Parathyroid adenoma (tissue), 2 donors: ENCODE results near the gene RAB1A.

Experiments used
- H2AFZ ChIP-seq: fragments of 300-600 bp; sonication (generic); one replicate; pipeline ENCODE4 v1.7.0; 2017; ENCODE audit warnings: antibody characterized with exemption, mild to moderate bottlenecking
- H3K27ac ChIP-seq: fragments of 300-600 bp; sonication (generic); one replicate; pipeline ENCODE4 v1.7.0; 2017
- H3K27me3 ChIP-seq: fragments of 300-600 bp; sonication (generic); one replicate; pipeline ENCODE4 v1.7.0; 2017; ENCODE audit warnings: low read length; ENCODE audit not compliant: control insufficient read depth, insufficient read depth
- H3K36me3 ChIP-seq: fragments of 300-600 bp; sonication (generic); one replicate; pipeline ENCODE4 v1.7.0; 2017; ENCODE audit warnings: low read length; ENCODE audit not compliant: control insufficient read depth, insufficient read depth
- H3K4me1 ChIP-seq: fragments of 300-600 bp; sonication (generic); one replicate; pipeline ENCODE4 v1.7.0; 2017; ENCODE audit warnings: control low read depth
- H3K4me2 ChIP-seq: fragments of 300-600 bp; sonication (generic); one replicate; pipeline ENCODE4 v1.7.0; 2017; ENCODE audit warnings: low read length
- H3K4me3 ChIP-seq: fragments of 300-600 bp; sonication (generic); one replicate; pipeline ENCODE4 v1.7.0; 2017; ENCODE audit warnings: low read depth, low read length
- H3K79me2 ChIP-seq: fragments of 300-600 bp; sonication (generic); one replicate; pipeline ENCODE4 v1.7.0; 2017; ENCODE audit warnings: control low read depth
- H3K9ac ChIP-seq: fragments of 300-600 bp; sonication (generic); one replicate; pipeline ENCODE4 v1.7.0; 2017; ENCODE audit warnings: mild to moderate bottlenecking
- H3K9me3 ChIP-seq: fragments of 300-600 bp; sonication (generic); one replicate; pipeline ENCODE4 v1.7.0; 2017; ENCODE audit warnings: low read length; ENCODE audit not compliant: control insufficient read depth
- TF ChIP-seq, protein P1 (sequence below): fragments of 300-600 bp; sonication (generic); IDR thresholded peaks from one replicate; pipeline ENCODE4 v1.7.0; 2017; ENCODE audit warnings: antibody characterized with exemption, mild to moderate bottlenecking
- donor health status: primary hyperparathyroidism.

Gene RAB1A

DNA sequence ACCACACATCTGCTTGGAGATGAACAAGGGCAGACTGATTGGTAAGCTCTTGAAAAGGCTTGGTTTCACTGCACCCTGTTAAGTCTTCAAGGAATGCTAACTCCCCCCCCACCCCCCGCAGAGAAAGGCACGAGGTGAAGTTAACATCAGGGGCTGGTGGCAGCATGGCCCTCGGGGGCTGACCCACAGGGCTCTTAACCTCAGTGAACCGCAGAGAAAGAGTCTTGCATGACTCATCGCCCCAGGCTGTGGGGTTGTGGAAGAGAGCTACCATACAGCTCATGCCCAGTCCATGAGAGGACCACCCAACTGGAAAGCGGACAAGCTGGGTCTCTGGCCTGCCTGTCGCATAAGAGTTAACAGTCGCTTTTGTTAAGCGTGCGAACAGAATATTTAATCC lies 84.3 kb downstream of the RAB1A start:
- TF ChIP-seq, protein P1, sequence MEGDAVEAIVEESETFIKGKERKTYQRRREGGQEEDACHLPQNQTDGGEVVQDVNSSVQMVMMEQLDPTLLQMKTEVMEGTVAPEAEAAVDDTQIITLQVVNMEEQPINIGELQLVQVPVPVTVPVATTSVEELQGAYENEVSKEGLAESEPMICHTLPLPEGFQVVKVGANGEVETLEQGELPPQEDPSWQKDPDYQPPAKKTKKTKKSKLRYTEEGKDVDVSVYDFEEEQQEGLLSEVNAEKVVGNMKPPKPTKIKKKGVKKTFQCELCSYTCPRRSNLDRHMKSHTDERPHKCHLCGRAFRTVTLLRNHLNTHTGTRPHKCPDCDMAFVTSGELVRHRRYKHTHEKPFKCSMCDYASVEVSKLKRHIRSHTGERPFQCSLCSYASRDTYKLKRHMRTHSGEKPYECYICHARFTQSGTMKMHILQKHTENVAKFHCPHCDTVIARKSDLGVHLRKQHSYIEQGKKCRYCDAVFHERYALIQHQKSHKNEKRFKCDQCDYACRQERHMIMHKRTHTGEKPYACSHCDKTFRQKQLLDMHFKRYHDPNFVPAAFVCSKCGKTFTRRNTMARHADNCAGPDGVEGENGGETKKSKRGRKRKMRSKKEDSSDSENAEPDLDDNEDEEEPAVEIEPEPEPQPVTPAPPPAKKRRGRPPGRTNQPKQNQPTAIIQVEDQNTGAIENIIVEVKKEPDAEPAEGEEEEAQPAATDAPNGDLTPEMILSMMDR: no peak
- H3K9me3 ChIP-seq: no peaks in the 10 kb centered on the region

DNA sequence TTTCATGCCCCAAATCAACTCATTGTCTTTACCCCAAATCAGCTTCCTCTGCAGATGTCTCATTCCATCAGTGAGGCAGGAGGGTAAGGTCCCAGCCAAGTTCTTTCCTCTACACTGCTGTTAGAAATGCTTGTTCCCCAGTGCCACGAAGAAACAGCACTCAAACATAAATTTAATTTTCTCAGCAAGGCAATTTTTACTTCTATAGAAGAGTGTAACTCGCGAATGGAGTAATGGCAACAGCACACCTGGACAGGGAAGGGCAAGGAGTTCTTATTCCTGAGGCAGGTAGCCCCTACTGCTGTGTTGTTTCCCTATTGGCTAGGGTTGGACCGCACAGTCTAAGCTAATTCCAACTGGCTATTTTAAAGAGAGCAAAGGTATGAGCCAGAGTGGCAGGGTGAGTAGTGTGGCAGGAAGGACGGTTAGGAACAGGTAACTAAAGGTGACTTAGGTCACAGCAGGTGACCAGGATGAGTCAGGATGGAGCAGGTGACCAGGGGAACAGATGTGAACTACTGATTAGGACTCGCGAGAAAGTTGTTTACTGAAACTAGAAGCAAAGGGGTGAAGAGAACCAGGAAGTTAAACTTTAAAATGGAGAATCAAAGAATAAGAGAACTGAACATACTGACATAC lies 85.7 kb downstream of the RAB1A start:
- no peak overlapping the region for H3K4me3 ChIP-seq
- H3K9ac ChIP-seq: no peak overlapping the region
- no peaks in the 10 kb centered on the region for H3K27me3 ChIP-seq
- H3K4me1 ChIP-seq: no peaks in the 10 kb centered on the region
- no peak overlapping the region for H2AFZ ChIP-seq
- no peaks in the 10 kb centered on the region for H3K36me3 ChIP-seq
- TF ChIP-seq, protein P1: no peak
- H3K4me2 ChIP-seq: no peak overlapping the region
- H3K27ac ChIP-seq: no peak overlapping the region
- H3K79me2 ChIP-seq: no peaks in the 10 kb centered on the region
- H3K9me3 ChIP-seq: no peaks in the 10 kb centered on the region

More for the DNA sequence above, 84.3 kb downstream of the RAB1A start:
- H3K27me3 ChIP-seq: no peaks in the 10 kb centered on the region
- no peak overlapping the region for H2AFZ ChIP-seq
- no peaks in the 10 kb centered on the region for H3K79me2 ChIP-seq
- H3K9ac ChIP-seq: no peak overlapping the region
- no peak overlapping the region for H3K4me2 ChIP-seq
- no peaks in the 10 kb centered on the region for H3K36me3 ChIP-seq
- H3K4me1 ChIP-seq: no peaks in the 10 kb centered on the region
- no peak overlapping the region for H3K4me3 ChIP-seq
- no peak overlapping the region for H3K27ac ChIP-seq

DNA sequence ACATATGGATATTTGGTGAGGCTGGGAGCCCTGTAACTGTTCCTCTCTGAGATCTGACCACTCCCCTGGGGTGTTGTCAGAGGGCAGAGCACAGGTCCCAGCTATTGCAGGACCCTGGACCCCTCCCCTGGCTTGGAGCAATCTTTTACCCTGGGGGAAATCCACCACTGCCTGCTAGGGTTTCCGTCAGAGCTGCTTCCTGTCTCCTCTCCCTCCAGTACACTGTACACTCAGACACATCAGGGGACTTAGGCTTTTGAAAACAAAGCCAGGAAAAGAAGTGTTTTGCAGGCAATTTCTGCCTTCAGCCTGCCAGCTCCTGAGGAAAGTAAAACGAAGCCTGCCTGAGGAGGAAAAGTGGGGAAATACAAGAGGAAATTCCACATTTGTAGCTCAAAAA lies 86.9 kb downstream of the RAB1A start:
- no peak overlapping the region for H3K27ac ChIP-seq
- H2AFZ ChIP-seq: no peak overlapping the region
- no peak overlapping the region for H3K4me2 ChIP-seq
- no peaks in the 10 kb centered on the region for H3K79me2 ChIP-seq
- H3K9ac ChIP-seq: no peak overlapping the region
- no peaks in the 10 kb centered on the region for H3K36me3 ChIP-seq
- H3K9me3 ChIP-seq: no peaks in the 10 kb centered on the region
- no peak overlapping the region for H3K4me3 ChIP-seq
- H3K4me1 ChIP-seq: no peaks in the 10 kb centered on the region
- no peaks in the 10 kb centered on the region for H3K27me3 ChIP-seq
- TF ChIP-seq, protein P1: no peak

DNA sequence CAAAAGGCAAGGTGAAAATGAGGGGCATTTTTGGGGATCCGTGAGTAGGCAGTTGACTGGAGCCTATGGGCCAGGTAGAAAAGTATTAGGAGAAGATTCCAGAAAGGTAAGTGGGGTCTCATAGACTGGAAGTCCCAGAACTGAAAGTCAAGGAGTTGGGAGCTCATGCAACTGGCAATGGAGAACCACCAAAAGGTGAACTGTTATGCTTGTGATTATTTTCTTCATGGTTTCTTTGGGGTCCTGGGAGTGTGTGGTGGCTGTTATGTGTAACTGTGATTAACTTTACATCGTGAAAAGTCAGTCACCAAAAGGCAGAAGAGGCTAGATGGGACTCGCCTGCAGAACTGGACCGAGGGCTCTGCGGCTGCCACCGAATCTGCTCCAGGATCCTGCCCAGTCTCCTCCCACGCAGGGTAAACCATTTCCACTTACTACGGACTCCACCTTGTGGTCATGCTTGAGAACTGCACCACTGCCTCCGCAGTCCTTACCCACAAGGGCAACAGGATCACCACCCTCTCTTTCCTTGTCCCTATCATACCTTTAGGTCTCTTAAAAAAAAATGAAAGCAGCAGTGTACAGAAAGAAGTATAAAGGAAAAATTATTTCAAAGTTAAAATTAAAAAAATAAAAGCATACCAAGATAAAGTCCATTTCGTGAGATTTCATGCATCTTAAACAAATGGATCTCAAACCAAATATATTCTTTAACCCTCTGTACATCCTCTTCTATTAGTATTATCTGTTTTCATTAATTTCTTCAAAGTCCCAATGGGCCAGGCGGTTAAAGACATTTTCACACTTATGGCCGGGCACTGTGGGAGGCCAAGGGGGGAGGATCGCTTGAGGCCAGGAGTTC lies 89.3 kb downstream of the RAB1A start:
- Histone ChIP-seq H3K9ac (no peak overlapping the region), H3K27me3 (no peaks in the 10 kb centered on the region), H3K4me3 (peak overlapping the region; percentile 23)

More for the DNA sequence above, 89.3 kb downstream of the RAB1A start:
- Histone ChIP-seq H3K36me3 (no peaks in the 10 kb centered on the region), H3K4me2 (peak overlapping the region; percentile 39), H3K4me1 (no peaks in the 10 kb centered on the region), H2AFZ (peak overlapping the region; percentile 43), H3K27ac (no peak overlapping the region), H3K79me2 (no peaks in the 10 kb centered on the region), H3K9me3 (no peaks in the 10 kb centered on the region)
- TF ChIP-seq, protein P1: peak; percentile 98
